Gastrocnemius medialis (tissue), 4 donors: ENCODE measurements around the gene RAVER2.

Source experiments
- CTCF ChIP-seq, 5 experiments: fragments of 450-650 bp in 3 of 5; fragments of 200-600 bp in 2 of 5; sonication (generic) in 2 of 5; IDR thresholded peaks in 4 of 5; conservative IDR thresholded peaks in 1 of 5; 1 replicate in 4 of 5; 2 replicates in 1 of 5; pipeline ENCODE4 v1.5.1; 2016 to 2019; ENCODE audit warnings: antibody characterized with exemption in 5 of 5, mild to moderate bottlenecking in 3 of 5, moderate library complexity in 3 of 5
- POLR2A ChIP-seq, 2 donors: fragments of 450-650 bp; IDR thresholded peaks; one replicate each; pipeline ENCODE4 v1.6.1; 2017; ENCODE audit warnings: antibody characterized with exemption in 2 of 2, mild to moderate bottlenecking in 2 of 2, moderate library complexity in 2 of 2

- TF ChIP-seq CTCF (IDR thresholded peaks at IDR 0.05 in 4 of 5, conservative IDR thresholded peaks at IDR 0.05 in 1 of 5) (no peak), POLR2A (IDR thresholded peaks at IDR 0.05) (no peak)
Observed at GRCh38 chr1:64873576-64873975, 128.7 kb downstream of the RAVER2 start.
